B cell (primary cell): ENCODE results near the gene RASD1. TPM values are rescaled to one million over a fixed set of nuclear protein-coding genes. Genes with fewer than 3 reads are reported as not detected.

Source experiments
- ATAC-seq: fragments of 200-7000 bp; cut with Tn5 transposase; one replicate; pipeline ENCODE4 v1.10.0; 2021; ENCODE audit warnings: low read depth, mild to moderate bottlenecking, moderate number of reproducible peaks, moderate library complexity
- CTCF ChIA-PET: fragments of 350-600 bp; sonication (Branson Sonifier 250); formaldehyde crosslinking; loops from one replicate; lab custom pipeline; 2021; ENCODE audit warnings: antibody characterized with exemption, inconsistent platforms; lab: Charles Lee
- POLR2A ChIA-PET: fragments of 350-600 bp; sonication (Branson Sonifier 250); formaldehyde crosslinking; loops from one replicate; lab custom pipeline; 2021; ENCODE audit warnings: antibody characterized with exemption; lab: Charles Lee
- DNase-seq: peaks from one replicate; pipeline ENCODE4 v3.0.0; 2013
- H2AFZ ChIP-seq: 2 replicates; pipeline ENCODE4 v1.6.1; 2012; ENCODE audit warnings: mild to moderate bottlenecking, low read depth, low read length; ENCODE audit not compliant: insufficient read depth, poor library complexity, severe bottlenecking
- H3K27ac ChIP-seq, 2 donors: 1 replicate in 1 of 2; 2 replicates in 1 of 2; pipeline ENCODE4 v1.5.1; 2012 to 2013; ENCODE audit warnings: low read length in 2 of 2, mild to moderate bottlenecking in 2 of 2, moderate library complexity in 1 of 2
- H3K27me3 ChIP-seq, 4 experiments: fragments of 200-600 bp in 1 of 4; sonication (generic) in 1 of 4; replicated peaks in 1 of 4; 1 replicate in 2 of 4; 2 replicates in 2 of 4; pipeline versions ENCODE4 v1.6.1 to v1.7.0; 2013 to 2016; ENCODE audit warnings: low read length in 3 of 4, mild to moderate bottlenecking in 2 of 4, mixed read lengths in 1 of 4, moderate library complexity in 1 of 4; ENCODE audit not compliant: insufficient read depth in 4 of 4, control insufficient read depth in 3 of 4; ENCODE audit errors: control extremely low read depth in 1 of 4
- H3K36me3 ChIP-seq, 2 experiments: replicated peaks in 1 of 2; 1 replicate in 1 of 2; 2 replicates in 1 of 2; pipeline versions ENCODE4 v1.6.1 to v1.7.1; 2013; ENCODE audit warnings: low read length in 1 of 2; ENCODE audit not compliant: insufficient read depth in 2 of 2, control insufficient read depth in 1 of 2; ENCODE audit errors: control extremely low read depth in 1 of 2, extremely low read depth in 1 of 2
- H3K4me1 ChIP-seq, 2 donors: fragments of 200-600 bp in 1 of 2; sonication (generic) in 1 of 2; 1 replicate in 1 of 2; 2 replicates in 1 of 2; pipeline versions ENCODE4 v1.5.1 to v1.6.1; 2013 to 2017; ENCODE audit warnings: low read length in 2 of 2; ENCODE audit not compliant: control insufficient read depth in 2 of 2, insufficient read depth in 2 of 2
- H3K4me2 ChIP-seq: replicated peaks from 2 replicates; pipeline ENCODE3; 2012; ENCODE audit warnings: mild to moderate bottlenecking, low read depth, low read length; ENCODE audit not compliant: poor library complexity, severe bottlenecking
- H3K4me3 ChIP-seq, 5 experiments: fragments of 200-600 bp in 1 of 5; sonication (generic) in 1 of 5; 1 replicate in 3 of 5; 2 replicates in 2 of 5; pipeline versions ENCODE4 v1.5.1 to v1.7.0; 2011 to 2016; ENCODE audit warnings: low read length in 4 of 5, mild to moderate bottlenecking in 4 of 5, low read depth in 2 of 5, control low read depth in 1 of 5, moderate library complexity in 1 of 5; ENCODE audit not compliant: insufficient read depth in 1 of 5; ENCODE audit errors: control extremely low read depth in 1 of 5, extremely low read depth in 1 of 5
- H3K79me2 ChIP-seq: fragments of 200-600 bp; sonication (generic); one replicate; pipeline ENCODE4 v1.6.0; 2016; ENCODE audit warnings: low read length; ENCODE audit not compliant: control insufficient read depth, insufficient read depth
- H3K9ac ChIP-seq: fragments of 200-600 bp; sonication (generic); 2 replicates; pipeline ENCODE4 v1.6.1; 2017; ENCODE audit warnings: mild to moderate bottlenecking, low read length, moderate library complexity
- H3K9me3 ChIP-seq, 3 donors: one replicate each; pipeline versions ENCODE4 v1.6.1 to v1.7.1; 2013; ENCODE audit warnings: low read length in 2 of 3; ENCODE audit not compliant: control insufficient read depth in 2 of 3, insufficient read depth in 1 of 3; ENCODE audit errors: control extremely low read depth in 1 of 3
- H4K20me1 ChIP-seq: 2 replicates; pipeline ENCODE4 v1.6.0; 2012; ENCODE audit warnings: mild to moderate bottlenecking, low read length; ENCODE audit not compliant: insufficient read depth, control insufficient read depth, poor library complexity, severe bottlenecking
- H3K27ac Mint-ChIP-seq: one replicate; pipeline ENCODE4 v1.8.0; 2021; ENCODE audit warnings: mixed read lengths
- H3K27me3 Mint-ChIP-seq: one replicate; pipeline ENCODE4 v1.8.0; 2021; ENCODE audit warnings: mixed read lengths
- H3K4me1 Mint-ChIP-seq: one replicate; pipeline ENCODE4 v1.8.0; 2021; ENCODE audit warnings: mixed read lengths
- H3K4me3 Mint-ChIP-seq: one replicate; pipeline ENCODE4 v1.8.0; 2021; ENCODE audit warnings: mixed read lengths
- H3K9me3 Mint-ChIP-seq: one replicate; pipeline ENCODE4 v1.8.0; 2022; ENCODE audit warnings: mixed read lengths; ENCODE audit not compliant: insufficient read depth
- EZH2 ChIP-seq: IDR thresholded peaks from 2 replicates; pipeline ENCODE4 v1.6.1; 2012; ENCODE audit warnings: borderline replicate concordance, low read depth, mild to moderate bottlenecking, moderate library complexity, low read length; ENCODE audit not compliant: insufficient read depth, poor library complexity, severe bottlenecking
- WGBS: methylation state at CpG from one replicate; pipeline ENCODE4 v1.1.5; 2013; ENCODE audit warnings: missing lambda C conversion rate; ENCODE audit not compliant: insufficient coverage; 5-methylcytosine and 5-hydroxymethylcytosine counted together
- intact Hi-C: fragments of 100-400 bp; cut with micrococcal nuclease; formaldehyde crosslinking; loops from one replicate; pipeline ENCODE4 v1.10.0; 2022
- polyA plus RNA-seq: library from polyadenylated mRNA; depleted of rRNA; stranded (reverse); fragments of >200 nt; gene quantifications from 2 replicates; pipeline ENCODE4 v1.2.3, GENCODE V29; 2012
- total RNA-seq, 2 donors: library from RNA; stranded (reverse); fragments of 120-200 nt in 1 of 2; gene quantifications; 1 replicate in 1 of 2; 2 replicates in 1 of 2; pipeline versions ENCODE4 v1.2.3 to v1.2.4, GENCODE V29; 2013 to 2022
- TF ChIP-seq, protein P1 (sequence below): fragments of 200-600 bp; IDR thresholded peaks from one replicate; pipeline ENCODE4 v1.8.0; 2022; ENCODE audit warnings: antibody characterized with exemption, mild to moderate bottlenecking

RASD1 gene
- total and polyA plus RNA-seq, 2 donors (not counting 1 experiment from before 2014, with no cell fraction given), result 0.95 to 3.2 TPM

DNA sequence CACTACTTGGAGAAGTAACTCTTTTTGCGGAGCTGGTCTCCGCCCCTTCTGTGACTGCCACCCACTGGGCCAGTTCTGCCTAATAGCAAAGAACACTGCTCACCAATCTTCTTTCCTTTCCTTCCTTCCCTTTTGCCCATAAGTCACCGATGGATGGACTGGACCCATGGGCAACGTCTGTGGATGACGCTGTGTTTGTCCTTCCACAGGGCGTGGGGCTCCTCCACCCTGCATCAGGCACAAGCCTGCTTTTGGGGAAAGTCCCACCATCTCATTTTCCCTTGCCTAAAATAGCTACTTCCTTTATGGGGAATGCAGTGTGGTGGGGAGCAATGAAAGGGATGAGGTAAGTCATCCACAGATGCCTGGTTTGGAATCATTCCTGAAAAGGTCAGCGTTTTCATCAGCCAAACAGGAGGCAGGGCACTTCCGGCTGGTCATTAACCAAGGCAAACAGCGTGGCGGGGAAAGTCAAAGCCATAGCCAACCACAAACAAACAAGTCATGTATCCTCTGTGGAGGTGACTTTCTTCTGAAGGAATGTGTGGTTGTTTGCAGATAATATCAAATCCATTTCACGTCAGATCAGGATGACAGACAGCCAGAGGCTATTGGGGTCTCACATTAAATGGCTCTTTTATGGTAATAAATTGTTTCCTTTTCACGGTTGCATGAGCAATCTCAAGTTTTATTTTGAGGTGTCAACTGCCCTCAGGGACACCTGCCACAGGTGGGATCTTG is 50.1 kb downstream of the RASD1 start:
- Histone ChIP-seq H3K4me1 (no peaks in the 10 kb centered on the region), H2AFZ (no peak overlapping the region), H3K27me3 (peaks cover 0 to 6% (median 1%) of the 10 kb centered on the region in 4 experiments), H3K36me3 (no peaks in the 10 kb centered on the region), H4K20me1 (no peaks in the 10 kb centered on the region), H3K4me2 (no peak overlapping the region), H3K79me2 (no peaks in the 10 kb centered on the region), H3K4me3 (no peak overlapping the region), H3K9ac (no peak overlapping the region), H3K9me3 (peaks cover 0 to 14% (median 0%) of the 10 kb centered on the region in 3 donors), H3K27ac (no peak overlapping the region)
- H3K9me3 Mint-ChIP-seq, result peaks cover 2% of the 10 kb centered on the region
- ATAC-seq (no peak), DNase-seq (no peak)
- intact Hi-C loops, result no loop called here
- WGBS, result 80% methylated on average over 5 of the region's 12 CpGs
- H3K27me3 Mint-ChIP-seq, result peaks cover 17% of the 10 kb centered on the region
- no peak overlapping the region for H3K4me3 Mint-ChIP-seq
- TF ChIP-seq EZH2, result no peak
- TF ChIP-seq, protein P1, sequence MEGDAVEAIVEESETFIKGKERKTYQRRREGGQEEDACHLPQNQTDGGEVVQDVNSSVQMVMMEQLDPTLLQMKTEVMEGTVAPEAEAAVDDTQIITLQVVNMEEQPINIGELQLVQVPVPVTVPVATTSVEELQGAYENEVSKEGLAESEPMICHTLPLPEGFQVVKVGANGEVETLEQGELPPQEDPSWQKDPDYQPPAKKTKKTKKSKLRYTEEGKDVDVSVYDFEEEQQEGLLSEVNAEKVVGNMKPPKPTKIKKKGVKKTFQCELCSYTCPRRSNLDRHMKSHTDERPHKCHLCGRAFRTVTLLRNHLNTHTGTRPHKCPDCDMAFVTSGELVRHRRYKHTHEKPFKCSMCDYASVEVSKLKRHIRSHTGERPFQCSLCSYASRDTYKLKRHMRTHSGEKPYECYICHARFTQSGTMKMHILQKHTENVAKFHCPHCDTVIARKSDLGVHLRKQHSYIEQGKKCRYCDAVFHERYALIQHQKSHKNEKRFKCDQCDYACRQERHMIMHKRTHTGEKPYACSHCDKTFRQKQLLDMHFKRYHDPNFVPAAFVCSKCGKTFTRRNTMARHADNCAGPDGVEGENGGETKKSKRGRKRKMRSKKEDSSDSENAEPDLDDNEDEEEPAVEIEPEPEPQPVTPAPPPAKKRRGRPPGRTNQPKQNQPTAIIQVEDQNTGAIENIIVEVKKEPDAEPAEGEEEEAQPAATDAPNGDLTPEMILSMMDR, result no peak
- no peaks in the 10 kb centered on the region for H3K4me1 Mint-ChIP-seq
- no peak overlapping the region for H3K27ac Mint-ChIP-seq
- ChIA-PET POLR2A (no interaction called here), CTCF (interaction anchor here (0.7 kb wide), 1 partner anchor 560 kb away, joined by 3 read pairs; no protein-coding TSS in a partner anchor)

DNA sequence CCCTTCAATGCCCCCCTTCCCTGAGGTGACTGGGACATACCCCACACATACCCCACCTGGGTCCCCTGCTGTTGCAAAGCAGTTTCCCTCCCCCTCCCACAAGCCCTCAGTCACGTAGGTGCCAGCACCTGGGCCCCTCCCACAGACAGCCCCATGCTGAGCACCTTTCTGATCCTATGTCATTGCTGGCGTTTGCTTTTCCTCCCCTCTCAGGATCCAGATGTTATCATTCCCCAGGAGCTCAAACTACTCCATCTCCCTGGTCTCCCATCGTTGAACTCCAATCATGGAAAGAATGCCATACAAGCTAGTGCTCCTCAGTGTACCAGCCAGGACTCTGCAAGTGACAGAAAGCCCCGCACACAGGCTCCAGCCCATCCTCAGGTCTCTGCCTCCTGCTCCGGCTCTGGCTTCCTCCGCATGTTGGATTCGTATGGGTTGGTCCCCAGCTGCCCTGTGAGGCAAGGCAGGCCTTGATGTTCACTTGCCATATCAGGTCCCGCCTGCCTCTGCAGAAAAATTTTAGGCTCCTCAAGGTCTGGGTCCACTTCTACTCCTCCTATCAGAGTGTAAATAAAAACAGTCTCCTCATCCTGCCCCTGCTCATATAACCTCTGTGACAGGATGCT is 50.8 kb downstream of the RASD1 start:
- TF ChIP-seq EZH2, result no peak
- TF ChIP-seq, protein P1, result no peak
- POLR2A ChIA-PET, result no interaction called here
- Histone ChIP-seq H3K79me2 (no peaks in the 10 kb centered on the region), H3K4me3 (no peak overlapping the region), H3K9ac (no peak overlapping the region), H3K4me1 (no peaks in the 10 kb centered on the region), H3K9me3 (peaks cover 0 to 14% (median 0%) of the 10 kb centered on the region in 3 donors), H2AFZ (no peak overlapping the region), H3K36me3 (no peaks in the 10 kb centered on the region), H3K4me2 (no peak overlapping the region), H4K20me1 (no peaks in the 10 kb centered on the region), H3K27me3 (peaks cover 0 to 6% (median 1%) of the 10 kb centered on the region in 4 experiments), H3K27ac (no peak overlapping the region)
- Mint-ChIP-seq H3K9me3 (peaks cover 2% of the 10 kb centered on the region), H3K4me3 (no peak overlapping the region), H3K27ac (no peak overlapping the region), H3K27me3 (peaks cover 17% of the 10 kb centered on the region), H3K4me1 (no peaks in the 10 kb centered on the region)
- DNase-seq (no peak), ATAC-seq (no peak)
- CTCF ChIA-PET, result interaction anchor here (0.7 kb wide), 1 partner anchor 560 kb away, joined by 3 read pairs; no protein-coding TSS in a partner anchor
- WGBS, result 85% methylated on average over 6 of the region's 8 CpGs
- intact Hi-C loops, result no loop called here
